ENCODE data around the gene UNCX.
"Not testable (repeated sequence)": the region's sequence is repeated elsewhere in the genome, so short reads cannot be mapped to it uniquely, and the experiment has no call there.

Gene UNCX

DNA sequence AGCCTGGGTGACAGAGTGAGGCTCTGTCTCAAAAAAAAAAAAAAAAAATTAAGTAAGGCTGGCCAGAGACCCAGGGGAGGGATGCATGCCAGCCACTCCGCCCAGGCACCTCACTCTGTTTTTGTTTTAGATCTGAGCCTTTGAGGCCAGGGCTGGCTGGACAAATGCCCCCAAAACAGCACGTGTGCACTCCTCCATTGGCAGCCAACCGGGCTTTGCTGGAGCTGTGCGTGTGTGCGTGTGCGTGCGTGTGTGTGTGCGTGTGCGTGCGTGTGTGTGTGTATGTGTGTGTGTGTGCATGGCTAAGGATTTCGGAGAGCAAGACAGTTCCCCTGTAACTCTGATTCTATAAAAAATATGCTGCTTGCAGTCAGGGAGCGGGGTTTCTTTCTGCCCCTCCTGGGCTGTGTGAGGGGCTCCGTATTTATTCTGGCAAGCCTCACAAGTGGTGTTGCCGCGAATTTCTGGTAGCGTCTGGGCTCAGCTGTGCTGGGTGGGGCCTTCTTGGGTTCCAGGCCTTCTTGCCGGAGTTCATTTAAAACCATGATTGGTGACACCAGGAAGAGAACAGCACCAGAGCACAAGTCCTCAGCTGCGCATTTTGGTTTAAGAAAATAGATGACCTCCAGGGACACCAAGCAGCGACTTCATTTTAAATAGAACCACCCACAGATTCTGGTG lies 28.1 kb upstream of the UNCX start:
- no peak overlapping the region for H3K27ac Mint-ChIP-seq
- no peaks in the 10 kb centered on the region for H3K9me3 Mint-ChIP-seq
- H3K27me3 Mint-ChIP-seq = peaks cover 35% of the 10 kb centered on the region
- intact Hi-C loops (cut with micrococcal nuclease) = no loop called here
- no peaks in the 10 kb centered on the region for H3K4me1 Mint-ChIP-seq (ENCODE audit: low read depth)
- H3K36me3 Mint-ChIP-seq (ENCODE audit: low read depth) = no peaks in the 10 kb centered on the region
- H3K4me3 Mint-ChIP-seq = no peak overlapping the region

DNA sequence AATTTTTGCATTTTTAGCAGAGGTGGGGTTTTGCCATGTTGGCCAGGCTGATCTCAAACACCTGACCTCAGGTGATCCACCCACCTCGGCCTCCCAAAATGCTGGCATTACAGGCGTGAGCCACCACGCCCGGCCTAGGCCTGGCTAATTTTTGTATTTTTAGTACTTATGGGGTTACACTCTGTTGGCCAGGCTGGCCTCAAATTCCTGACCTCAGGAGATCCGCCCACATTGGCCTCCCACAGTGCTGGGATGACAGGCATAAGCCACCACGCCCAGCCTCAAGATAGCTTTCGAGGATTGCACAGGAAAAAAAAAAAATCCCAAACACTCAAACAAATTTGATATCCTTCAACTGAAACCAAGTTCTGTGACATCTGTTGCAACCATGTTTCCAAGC lies 26.9 kb upstream of the UNCX start:
- H3K9me3 Mint-ChIP-seq; H3K36me3 Mint-ChIP-seq (ENCODE audit: low read depth); intact Hi-C loops (cut with micrococcal nuclease); H3K4me3 Mint-ChIP-seq; H3K4me1 Mint-ChIP-seq (ENCODE audit: low read depth); H3K27ac Mint-ChIP-seq: not testable (repeated sequence)
- H3K27me3 Mint-ChIP-seq = peaks cover 38% of the 10 kb centered on the region

DNA sequence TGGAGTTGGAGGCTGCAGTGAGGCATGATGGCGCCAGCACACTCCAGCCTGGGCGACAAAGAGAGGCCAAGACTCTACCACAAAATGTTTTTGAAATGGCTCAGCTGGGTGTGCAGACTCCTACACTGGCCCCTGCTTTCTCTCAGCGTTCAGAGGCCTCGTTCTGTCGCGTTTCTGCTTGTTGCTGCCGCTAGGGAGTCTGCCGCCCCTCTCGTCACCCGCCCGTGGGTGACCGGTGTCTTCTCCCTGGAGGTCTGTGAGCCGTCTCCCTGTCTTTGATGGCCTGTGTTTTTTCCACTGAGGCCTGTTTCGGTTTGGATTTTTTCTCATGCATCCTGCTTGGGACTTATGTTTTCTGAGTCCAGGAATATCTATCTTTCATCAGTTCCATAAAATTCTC lies 23.6 kb upstream of the UNCX start:
- no peak overlapping the region for H3K27ac Mint-ChIP-seq
- H3K36me3 Mint-ChIP-seq (ENCODE audit: low read depth) = no peaks in the 10 kb centered on the region
- intact Hi-C loops (cut with micrococcal nuclease) = no loop called here
- no peaks in the 10 kb centered on the region for H3K9me3 Mint-ChIP-seq
- H3K4me1 Mint-ChIP-seq (ENCODE audit: low read depth) = no peaks in the 10 kb centered on the region
- H3K27me3 Mint-ChIP-seq = peaks cover 53% of the 10 kb centered on the region
- H3K4me3 Mint-ChIP-seq = no peak overlapping the region

DNA sequence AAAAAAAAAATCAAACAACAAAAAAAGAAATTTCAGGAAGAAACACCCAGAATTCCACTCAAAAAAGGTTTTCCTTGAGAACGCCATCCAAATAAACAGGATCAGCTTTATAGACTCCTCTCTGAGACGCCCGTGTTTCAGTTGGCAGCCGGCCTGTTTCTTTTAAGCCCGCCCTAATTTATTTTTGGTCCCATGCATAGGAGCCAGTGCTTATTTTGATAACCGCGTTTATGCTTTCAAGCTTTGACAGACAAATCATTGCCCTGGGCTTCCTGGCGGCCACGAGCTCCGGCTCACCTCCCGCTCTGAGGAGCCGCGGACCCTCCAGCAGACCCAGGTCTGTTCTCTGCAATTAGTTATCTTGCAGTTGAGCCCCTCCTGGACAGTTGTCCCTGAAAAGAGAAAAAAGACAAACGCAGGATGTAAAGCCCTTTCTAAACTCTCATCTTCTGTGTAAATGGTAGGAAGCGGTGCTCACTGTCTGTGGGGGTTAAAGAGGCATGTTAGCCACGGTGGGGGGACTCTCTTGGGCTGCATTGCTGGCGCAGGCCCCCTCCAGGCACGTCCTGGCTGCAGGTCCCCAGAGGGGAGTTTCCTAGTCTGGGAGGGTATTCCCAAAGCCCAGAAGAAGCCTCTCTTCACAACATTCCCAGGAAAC lies 22.2 kb upstream of the UNCX start:
- no peak overlapping the region for H3K27ac Mint-ChIP-seq
- intact Hi-C loops (cut with micrococcal nuclease) = no loop called here
- H3K27me3 Mint-ChIP-seq = peaks cover 64% of the 10 kb centered on the region
- H3K4me1 Mint-ChIP-seq (ENCODE audit: low read depth) = no peaks in the 10 kb centered on the region
- no peaks in the 10 kb centered on the region for H3K9me3 Mint-ChIP-seq
- H3K36me3 Mint-ChIP-seq (ENCODE audit: low read depth) = no peaks in the 10 kb centered on the region
- H3K4me3 Mint-ChIP-seq = no peak overlapping the region

DNA sequence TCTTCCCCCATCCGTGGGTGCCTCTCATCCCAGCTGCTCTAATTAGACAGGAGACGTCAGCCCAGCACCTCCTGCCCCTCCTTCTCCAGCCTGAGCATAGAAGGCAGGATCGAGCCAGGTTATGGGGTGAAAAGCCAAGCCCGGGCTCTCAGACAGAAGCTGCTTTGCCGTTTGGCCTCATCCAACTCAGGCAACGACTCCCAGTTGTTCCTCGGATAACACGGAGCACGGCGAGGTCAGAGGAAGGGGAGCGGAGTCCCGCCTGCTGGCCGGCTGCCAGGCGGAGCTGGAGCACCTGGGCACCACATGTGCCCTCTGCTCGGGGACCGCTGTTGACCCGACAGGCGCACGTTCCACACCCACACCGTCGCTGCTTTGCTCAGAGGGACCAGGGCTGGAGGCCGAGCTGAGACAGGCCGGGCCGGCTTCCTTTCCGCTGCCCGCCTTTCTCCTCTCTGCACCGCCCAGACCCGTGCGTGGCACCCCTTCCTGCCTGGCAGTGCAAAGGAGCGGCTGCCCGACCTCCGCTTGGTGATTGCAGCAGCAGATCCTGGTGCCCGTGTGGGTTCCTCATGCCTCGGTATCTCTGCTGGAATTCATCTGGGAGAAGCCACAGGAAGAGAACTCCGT lies 21.6 kb upstream of the UNCX start:
- no peaks in the 10 kb centered on the region for H3K9me3 Mint-ChIP-seq
- no peaks in the 10 kb centered on the region for H3K36me3 Mint-ChIP-seq (ENCODE audit: low read depth)
- H3K4me1 Mint-ChIP-seq (ENCODE audit: low read depth) = no peaks in the 10 kb centered on the region
- no peak overlapping the region for H3K27ac Mint-ChIP-seq
- no peak overlapping the region for H3K4me3 Mint-ChIP-seq
- intact Hi-C loops (cut with micrococcal nuclease) = no loop called here
- peaks cover 70% of the 10 kb centered on the region for H3K27me3 Mint-ChIP-seq

DNA sequence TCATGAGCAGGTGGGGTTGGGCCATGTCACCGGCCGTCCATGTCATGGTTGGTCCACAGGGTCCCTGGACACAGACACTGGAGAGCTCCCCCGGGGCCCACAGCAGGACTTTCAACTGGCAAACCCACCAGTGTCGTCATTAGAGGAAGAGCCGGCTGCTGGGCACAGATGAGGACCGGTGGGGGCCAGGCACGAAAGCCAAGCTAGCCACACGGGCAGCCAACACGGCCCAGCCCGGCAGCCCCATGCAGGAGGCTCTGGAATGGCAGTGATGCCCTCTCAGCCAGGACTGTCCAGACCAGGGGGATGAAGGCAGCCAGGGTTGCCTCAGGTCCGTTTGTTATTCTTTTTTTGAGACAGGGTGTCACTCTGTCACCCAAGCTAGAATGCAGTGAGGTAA lies 21.1 kb upstream of the UNCX start:
- Mint-ChIP-seq H3K9me3 (no peaks in the 10 kb centered on the region), H3K4me3 (no peak overlapping the region), H3K36me3 (ENCODE audit: low read depth) (no peaks in the 10 kb centered on the region), H3K4me1 (ENCODE audit: low read depth) (no peaks in the 10 kb centered on the region), H3K27me3 (peaks cover 71% of the 10 kb centered on the region), H3K27ac (no peak overlapping the region)
- intact Hi-C loops (cut with micrococcal nuclease) = no loop called here

DNA sequence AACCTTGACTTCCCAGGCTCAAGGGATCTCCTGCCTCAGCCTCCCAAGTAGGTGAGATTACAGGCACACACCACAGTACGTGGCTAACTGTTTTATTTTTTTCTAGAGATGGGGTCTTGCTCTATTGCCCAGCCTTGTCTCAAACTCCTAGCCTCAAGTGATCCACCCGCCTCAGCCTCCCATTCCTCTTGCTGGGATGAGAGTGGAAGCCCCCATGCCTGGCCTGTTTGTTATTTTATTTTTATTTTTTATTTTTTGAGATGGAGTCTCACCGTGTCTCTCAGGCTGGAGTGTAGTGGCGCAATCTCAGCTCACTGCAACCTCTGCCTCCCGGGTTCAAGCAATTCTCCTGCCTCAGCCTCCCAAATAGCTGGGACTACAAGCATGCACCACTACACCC lies 20.6 kb upstream of the UNCX start:
- H3K4me3 Mint-ChIP-seq; H3K27ac Mint-ChIP-seq; H3K4me1 Mint-ChIP-seq (ENCODE audit: low read depth); H3K9me3 Mint-ChIP-seq; intact Hi-C loops (cut with micrococcal nuclease); H3K36me3 Mint-ChIP-seq (ENCODE audit: low read depth): not testable (repeated sequence)
- H3K27me3 Mint-ChIP-seq = peaks cover 73% of the 10 kb centered on the region

DNA sequence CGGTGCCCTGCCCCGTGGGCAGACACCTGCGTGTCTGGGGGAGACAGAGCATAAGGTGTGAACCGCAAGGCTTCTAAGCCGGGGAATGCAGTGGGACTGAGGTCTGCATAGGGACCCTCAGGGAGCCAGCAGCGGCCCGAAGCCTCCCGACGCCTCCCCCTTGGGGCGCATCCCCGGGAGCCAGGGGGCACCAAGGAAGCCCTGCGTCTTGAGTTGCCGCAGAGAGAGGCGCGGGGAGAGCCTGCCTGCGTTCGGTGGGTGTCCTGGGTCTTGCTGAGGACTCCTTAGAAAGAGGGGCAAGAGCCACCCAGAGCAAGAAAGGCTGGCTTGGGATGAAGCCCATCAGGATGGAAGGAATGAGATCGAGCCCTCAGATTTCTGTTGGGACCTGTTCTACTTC lies 18.2 kb upstream of the UNCX start:
- Mint-ChIP-seq H3K27me3 (peaks cover 80% of the 10 kb centered on the region), H3K27ac (no peak overlapping the region)
- intact Hi-C loops (cut with micrococcal nuclease) = no loop called here

DNA sequence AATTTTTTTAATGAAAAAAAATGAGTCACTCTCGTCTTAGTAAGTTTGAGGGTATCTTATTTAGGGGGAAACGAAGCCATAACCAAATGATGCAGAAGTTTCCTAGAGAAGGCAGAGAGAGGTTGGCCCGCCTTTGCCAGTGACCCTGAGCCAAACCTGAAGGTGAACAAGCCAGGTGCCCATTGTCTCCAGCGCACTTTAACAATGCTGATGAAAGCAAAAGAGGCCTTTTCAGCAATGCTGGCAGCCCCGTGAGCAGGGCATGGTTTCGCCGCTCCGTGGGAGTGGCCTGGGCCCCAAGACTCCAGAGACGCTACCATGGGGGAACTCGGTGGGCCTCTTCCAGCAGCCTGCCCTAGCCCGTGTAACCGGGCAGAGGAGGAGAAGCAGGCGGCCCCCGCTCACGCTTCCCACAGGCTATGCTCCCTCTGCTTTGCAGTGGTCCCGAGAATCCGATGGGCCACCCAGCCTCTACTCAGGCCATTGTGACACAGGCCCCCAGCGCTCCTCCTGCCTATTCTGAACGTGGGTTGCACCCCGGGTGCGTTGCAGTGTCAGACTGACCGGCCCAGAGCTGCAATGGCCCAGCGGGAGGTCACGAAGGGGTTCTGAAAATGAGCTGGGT lies 14.0 kb upstream of the UNCX start:
- Mint-ChIP-seq H3K9me3 (no peaks in the 10 kb centered on the region), H3K27me3 (peaks cover 85% of the 10 kb centered on the region), H3K4me3 (no peak overlapping the region), H3K4me1 (ENCODE audit: low read depth) (no peaks in the 10 kb centered on the region), H3K36me3 (ENCODE audit: low read depth) (no peaks in the 10 kb centered on the region), H3K27ac (no peak overlapping the region)
- intact Hi-C loops (cut with micrococcal nuclease) = no loop called here

More for the DNA sequence above, 18.2 kb upstream of the UNCX start:
- H3K36me3 Mint-ChIP-seq (ENCODE audit: low read depth) = no peaks in the 10 kb centered on the region
- no peaks in the 10 kb centered on the region for H3K9me3 Mint-ChIP-seq
- H3K4me3 Mint-ChIP-seq = no peak overlapping the region
- no peaks in the 10 kb centered on the region for H3K4me1 Mint-ChIP-seq (ENCODE audit: low read depth)

DNA sequence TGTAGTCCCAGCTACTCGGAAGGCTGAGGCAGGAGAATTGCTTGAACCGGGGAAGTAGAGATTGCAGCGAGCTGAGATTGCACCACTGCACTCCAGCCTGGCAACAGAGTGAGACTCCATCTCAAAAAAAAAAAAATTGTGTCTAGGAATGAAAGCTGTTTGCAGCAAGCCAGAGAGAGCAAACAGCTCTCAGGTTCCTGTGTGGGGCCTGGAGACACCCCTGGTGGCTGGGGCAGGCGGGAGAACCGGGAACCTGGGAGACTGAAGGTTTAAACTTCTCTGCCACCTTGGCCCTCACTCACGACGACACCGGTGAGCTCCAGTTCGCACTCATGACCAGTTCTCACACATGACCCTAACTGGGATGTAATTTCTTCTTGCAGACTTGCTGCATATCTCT lies 13.2 kb upstream of the UNCX start:
- Mint-ChIP-seq H3K27ac (no peak overlapping the region), H3K36me3 (ENCODE audit: low read depth) (no peaks in the 10 kb centered on the region), H3K9me3 (no peaks in the 10 kb centered on the region), H3K4me1 (ENCODE audit: low read depth) (peaks cover 4% of the 10 kb centered on the region), H3K27me3 (peaks cover 85% of the 10 kb centered on the region), H3K4me3 (no peak overlapping the region)
- intact Hi-C loops (cut with micrococcal nuclease) = no loop called here

DNA sequence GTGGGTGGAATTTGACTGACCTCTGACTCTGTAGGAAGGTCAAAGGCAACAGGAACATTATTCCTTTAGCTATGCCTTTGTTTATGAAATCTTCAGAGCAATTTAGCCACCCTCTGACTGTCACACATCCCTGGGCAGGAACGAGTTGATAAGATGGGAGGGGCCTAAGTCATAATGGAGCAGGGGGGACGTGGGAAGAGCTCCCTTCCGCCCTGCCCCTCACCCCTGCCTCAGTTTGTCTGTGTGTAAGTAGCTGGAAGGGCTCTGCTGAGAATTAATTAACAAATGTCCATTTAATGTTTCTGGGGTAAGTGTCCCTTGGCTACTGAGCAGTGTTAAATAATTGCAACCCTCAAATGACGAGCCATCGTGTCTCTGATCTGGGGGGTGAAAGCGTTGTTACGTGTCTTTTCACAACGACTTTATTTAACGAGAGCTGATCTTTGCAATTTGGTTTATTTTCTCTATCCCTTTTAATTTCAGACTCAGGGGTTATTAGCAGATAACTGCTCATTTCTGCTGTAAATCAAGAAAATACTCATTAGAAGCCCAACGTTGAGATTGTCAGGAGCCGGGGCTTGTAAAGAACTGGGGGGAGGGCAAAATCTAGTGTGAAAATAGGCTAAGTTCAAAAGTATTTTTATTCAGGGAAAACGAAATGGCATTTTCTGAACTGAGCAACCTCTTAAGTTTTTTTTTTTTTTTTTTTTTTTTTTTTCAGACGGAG lies 12.5 kb upstream of the UNCX start:
- H3K9me3 Mint-ChIP-seq = no peaks in the 10 kb centered on the region
- H3K27ac Mint-ChIP-seq = no peak overlapping the region
- peaks cover 9% of the 10 kb centered on the region for H3K4me1 Mint-ChIP-seq (ENCODE audit: low read depth)
- intact Hi-C loops (cut with micrococcal nuclease) = loop anchor here (10.0 kb wide), 1 partner anchor 255 kb away; no protein-coding TSS in a partner anchor
- H3K27me3 Mint-ChIP-seq = peaks cover 87% of the 10 kb centered on the region
- H3K36me3 Mint-ChIP-seq (ENCODE audit: low read depth) = no peaks in the 10 kb centered on the region
- no peak overlapping the region for H3K4me3 Mint-ChIP-seq

DNA sequence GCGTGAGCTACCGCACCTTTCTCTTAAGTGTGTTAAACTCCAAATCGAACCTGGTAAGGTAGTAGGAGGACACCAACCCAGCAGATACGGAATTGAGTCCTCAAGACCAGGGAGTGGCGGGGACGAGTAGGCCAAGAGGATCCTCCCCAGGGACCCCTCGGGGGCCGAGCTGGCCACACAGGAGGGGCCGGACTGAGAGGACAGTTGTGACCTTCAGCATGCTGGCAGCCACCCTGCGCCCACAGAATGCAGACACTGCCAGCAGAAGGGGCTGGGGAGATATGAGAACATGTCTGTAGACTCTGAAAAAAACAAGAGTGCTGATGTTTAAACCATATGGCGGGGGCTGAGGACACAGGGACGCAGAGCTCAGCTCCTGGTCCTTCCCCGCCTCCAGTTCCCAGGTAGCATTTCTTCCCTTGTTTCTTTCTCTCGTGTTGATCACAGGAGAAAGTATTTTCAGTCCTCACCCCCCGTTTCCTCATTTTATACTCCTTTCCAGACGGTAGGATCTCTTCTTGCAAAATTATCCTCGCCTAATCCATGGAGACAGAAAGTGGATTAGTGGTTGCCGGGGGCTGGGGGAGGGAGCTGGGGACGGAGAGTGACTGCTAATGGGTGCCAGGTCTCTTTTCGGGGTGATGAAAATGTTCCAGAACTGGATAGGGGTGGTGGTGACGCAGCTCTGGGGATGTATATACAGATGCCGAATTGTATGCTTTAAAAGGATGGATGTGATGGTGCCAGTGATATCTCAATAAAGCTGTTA lies 11.5 kb upstream of the UNCX start:
- Mint-ChIP-seq H3K4me3 (no peak overlapping the region), H3K4me1 (ENCODE audit: low read depth) (peaks cover 13% of the 10 kb centered on the region), H3K36me3 (ENCODE audit: low read depth) (no peaks in the 10 kb centered on the region), H3K9me3 (no peaks in the 10 kb centered on the region), H3K27ac (no peak overlapping the region), H3K27me3 (peaks cover 89% of the 10 kb centered on the region)
- intact Hi-C loops (cut with micrococcal nuclease) = loop anchor here (10.0 kb wide), 1 partner anchor 254 kb away; no protein-coding TSS in a partner anchor

Measured in dendritic cell treated with granulocyte-macrophage colony-stimulating factor and Interleukin-4, amounts not matched to agents 40 ng/mL and 50 ng/mL, for 4 days (primary cell).